HG03460 (cell line): ENCODE measurements around the gene PLEKHG4B.
"Not testable (repeated sequence)": the region's sequence is repeated elsewhere in the genome, so short reads cannot be mapped to it uniquely, and the experiment has no call there.

Experiments
- ATAC-seq: cut with Tn5 transposase; IDR thresholded peaks from one replicate; pipeline ENCODE4 v1.9.1; 2021; ENCODE audit not compliant: unreplicated experiment

Gene PLEKHG4B

GRCh38 chr5:186091-187041 is 94.4 kb downstream of the PLEKHG4B start:
- no peak for ATAC-seq

GRCh38 chr5:187042-187431 is 95.1 kb downstream of the PLEKHG4B start:
- ATAC-seq: no peak

- ATAC-seq: no peak
These were observed 95.9 kb downstream of the PLEKHG4B start for GRCh38 chr5:187617-188451.

GRCh38 chr5:188488-189481 is 96.8 kb downstream of the PLEKHG4B start:
- ATAC-seq: peak; percentile 73

GRCh38 chr5:189486-189885 is 97.5 kb downstream of the PLEKHG4B start:
- no peak for ATAC-seq

GRCh38 chr5:189976-190365 is 98.0 kb downstream of the PLEKHG4B start:
- no peak for ATAC-seq

GRCh38 chr5:190366-191035 is 98.5 kb downstream of the PLEKHG4B start:
- ATAC-seq: no peak

- no peak for ATAC-seq
These were observed 99.3 kb downstream of the PLEKHG4B start, which contains the start of gene LRRC14B for GRCh38 chr5:191036-191948. TSS of gene LRRC14B (plus strand) at chr5:191495. CDS start at chr5:191539, 44 bp downstream.

GRCh38 chr5:191949-192690 is 100.2 kb downstream of the PLEKHG4B start:
- ATAC-seq: no peak

- ATAC-seq: no peak
These were observed 100.7 kb downstream of the PLEKHG4B start for GRCh38 chr5:192691-192969.

- no peak for ATAC-seq
These were observed 101.2 kb downstream of the PLEKHG4B start for GRCh38 chr5:192970-193831.

GRCh38 chr5:194102-194501 is 102.1 kb downstream of the PLEKHG4B start:
- no peak for ATAC-seq

- no peak for ATAC-seq
These were observed 102.7 kb downstream of the PLEKHG4B start for GRCh38 chr5:194603-195209.

GRCh38 chr5:195401-196160 is 103.6 kb downstream of the PLEKHG4B start:
- no peak for ATAC-seq

GRCh38 chr5:196350-196749 is 104.4 kb downstream of the PLEKHG4B start:
- no peak for ATAC-seq

- not testable (repeated sequence) for ATAC-seq
These were observed 105.1 kb downstream of the PLEKHG4B start for GRCh38 chr5:197031-197430.
